Smooth muscle cell (in vitro differentiated cells): ENCODE results near the gene TRAF6. TPM values are rescaled to one million over a fixed set of nuclear protein-coding genes. Genes with fewer than 3 reads are reported as not detected.
A peak's percentile ranks its signal among the peaks of the same experiment; 100 is the strongest.
"Not testable (repeated sequence)": the region's sequence is repeated elsewhere in the genome, so short reads cannot be mapped to it uniquely, and the experiment has no call there.

Experiments
- DNase-seq: peaks from one replicate; lab custom pipeline; 2025; ENCODE audit not compliant: unreplicated experiment; lab: John Stamatoyannopoulos, UW
- H2AFZ ChIP-seq: fragments of 200-600 bp; sonication (generic); 2 replicates; pipeline ENCODE4 v1.6.0; 2016; ENCODE audit warnings: antibody characterized with exemption, low read depth, mild to moderate bottlenecking
- H3F3A ChIP-seq: fragments of 200-600 bp; sonication (generic); 2 replicates; pipeline ENCODE4 v1.6.0; 2017; ENCODE audit warnings: antibody characterized with exemption, low read depth
- H3K27ac ChIP-seq: fragments of 200-600 bp; sonication (generic); 2 replicates; pipeline ENCODE4 v1.5.1; 2016; ENCODE audit warnings: low read depth, mild to moderate bottlenecking
- H3K27me3 ChIP-seq: fragments of 200-600 bp; sonication (generic); 2 replicates; pipeline ENCODE4 v1.6.1; 2016; ENCODE audit warnings: low read depth, mild to moderate bottlenecking
- H3K36me3 ChIP-seq: fragments of 200-600 bp; sonication (generic); 2 replicates; pipeline ENCODE4 v1.5.1; 2016; ENCODE audit warnings: low read depth
- H3K4me1 ChIP-seq: fragments of 200-600 bp; sonication (generic); 2 replicates; pipeline ENCODE4 v1.5.1; 2016; ENCODE audit warnings: low read depth
- H3K4me2 ChIP-seq: fragments of 200-600 bp; sonication (generic); 2 replicates; pipeline ENCODE4 v1.6.0; 2016; ENCODE audit warnings: mild to moderate bottlenecking
- H3K4me3 ChIP-seq: fragments of 200-600 bp; sonication (generic); 2 replicates; pipeline ENCODE4 v1.5.1; 2016; ENCODE audit warnings: mild to moderate bottlenecking
- H3K79me2 ChIP-seq: fragments of 200-600 bp; sonication (generic); 2 replicates; pipeline ENCODE4 v1.6.0; 2016; ENCODE audit warnings: low read depth, mild to moderate bottlenecking
- H3K9ac ChIP-seq: fragments of 200-600 bp; sonication (generic); 2 replicates; pipeline ENCODE4 v1.6.0; 2016; ENCODE audit warnings: low read depth
- H3K9me3 ChIP-seq: fragments of 200-600 bp; sonication (generic); replicated peaks from 2 replicates; pipeline ENCODE4 v1.5.1; 2016; ENCODE audit warnings: low read depth
- H4K20me1 ChIP-seq: fragments of 200-600 bp; sonication (generic); 2 replicates; pipeline ENCODE4 v1.6.0; 2016; ENCODE audit warnings: low read depth
- WGBS: methylation state at CpG from one replicate; pipeline ENCODE4 v1.1.7; 2016; ENCODE audit warnings: low lambda C conversion rate; 5-methylcytosine and 5-hydroxymethylcytosine counted together
- polyA plus RNA-seq: library from polyadenylated mRNA; unstranded; fragments of >200 nt; fragmentation: Nextera tagmentation; extraction: Ambion mirVana; gene quantifications from 2 replicates; pipeline ENCODE4 v1.2.1, GENCODE V29; 2016
- total RNA-seq: library from RNA; depleted of rRNA; stranded (reverse); fragments of >200 nt; gene quantifications from 2 replicates; pipeline ENCODE4 v1.2.3, GENCODE V29; 2014
- TF ChIP-seq, protein P1 (sequence below): fragments of 200-600 bp; sonication (generic); IDR thresholded peaks from 2 replicates; pipeline ENCODE4 v1.5.1; 2017; ENCODE audit warnings: borderline replicate concordance, mild to moderate bottlenecking, antibody characterized with exemption; ENCODE audit not compliant: insufficient read depth, poor library complexity, severe bottlenecking

TRAF6 gene
- total and polyA plus RNA-seq, 2 experiments from 2014 or later: 9.9 to 18.9 TPM

DNA sequence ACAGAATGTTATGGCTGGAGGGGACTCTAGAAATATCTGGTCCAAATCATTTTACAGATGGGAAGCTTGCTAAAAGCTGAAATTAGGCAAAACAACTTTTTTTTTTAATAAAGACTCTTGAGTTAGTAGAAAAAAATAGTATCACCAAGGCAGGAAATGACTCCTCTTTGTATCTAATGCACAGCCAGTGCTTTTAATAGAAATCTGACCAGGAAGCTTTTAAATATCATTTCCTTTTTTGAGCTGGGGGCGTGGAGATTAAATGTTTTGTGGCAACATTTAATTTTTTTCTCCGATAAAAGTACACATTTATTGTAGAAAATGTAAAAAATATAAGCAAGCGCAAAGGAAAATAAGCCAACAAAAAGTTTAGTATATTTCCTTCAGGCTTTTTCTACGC is 22.5 kb downstream of the TRAF6 start:
- H3K36me3 ChIP-seq: peaks cover 4% of the 10 kb centered on the region

DNA sequence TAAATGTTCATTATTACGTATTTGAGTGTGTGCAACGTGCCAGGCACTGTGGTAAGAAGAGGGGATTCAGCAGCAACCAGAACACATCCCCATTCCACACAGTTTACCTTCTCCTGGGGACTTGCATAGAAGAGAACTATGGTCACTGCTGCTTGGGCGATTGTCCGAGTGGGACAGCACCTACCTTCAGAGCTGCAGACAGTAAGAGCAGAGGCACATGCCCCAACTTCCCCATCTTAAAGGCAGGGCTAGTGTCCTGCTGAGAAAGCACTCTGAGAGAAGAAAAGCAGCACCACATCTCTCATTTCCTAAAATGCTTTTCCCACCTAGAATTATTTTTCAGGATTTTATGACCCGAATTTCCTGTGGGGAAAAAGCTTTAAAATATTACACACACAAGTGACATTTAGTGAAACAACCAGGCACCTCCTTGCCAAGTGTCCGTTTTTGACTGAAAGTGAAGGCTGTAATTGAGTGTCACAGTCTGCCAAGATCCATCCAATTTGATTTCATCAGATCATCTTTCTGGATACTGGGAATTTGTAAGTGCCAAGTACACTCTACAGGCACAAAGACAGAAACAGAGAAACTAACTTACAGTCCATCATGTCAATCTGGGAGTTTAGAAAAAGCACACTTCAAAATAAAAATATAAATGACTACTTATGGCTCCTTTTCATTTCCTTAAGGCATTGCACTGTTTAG is 24.6 kb downstream of the TRAF6 start:
- Histone ChIP-seq H3K9me3 (no peaks in the 10 kb centered on the region), H3K4me3 (no peak overlapping the region), H2AFZ (no peak overlapping the region), H3K9ac (no peak overlapping the region), H3K36me3 (peaks cover 4% of the 10 kb centered on the region), H3K27ac (no peak overlapping the region), H3F3A (peaks cover 10% of the 10 kb centered on the region), H4K20me1 (peaks cover 3% of the 10 kb centered on the region), H3K79me2 (peaks cover 2% of the 10 kb centered on the region), H3K4me2 (no peak overlapping the region), H3K4me1 (no peaks in the 10 kb centered on the region), H3K27me3 (no peaks in the 10 kb centered on the region)
- TF ChIP-seq, protein P1, sequence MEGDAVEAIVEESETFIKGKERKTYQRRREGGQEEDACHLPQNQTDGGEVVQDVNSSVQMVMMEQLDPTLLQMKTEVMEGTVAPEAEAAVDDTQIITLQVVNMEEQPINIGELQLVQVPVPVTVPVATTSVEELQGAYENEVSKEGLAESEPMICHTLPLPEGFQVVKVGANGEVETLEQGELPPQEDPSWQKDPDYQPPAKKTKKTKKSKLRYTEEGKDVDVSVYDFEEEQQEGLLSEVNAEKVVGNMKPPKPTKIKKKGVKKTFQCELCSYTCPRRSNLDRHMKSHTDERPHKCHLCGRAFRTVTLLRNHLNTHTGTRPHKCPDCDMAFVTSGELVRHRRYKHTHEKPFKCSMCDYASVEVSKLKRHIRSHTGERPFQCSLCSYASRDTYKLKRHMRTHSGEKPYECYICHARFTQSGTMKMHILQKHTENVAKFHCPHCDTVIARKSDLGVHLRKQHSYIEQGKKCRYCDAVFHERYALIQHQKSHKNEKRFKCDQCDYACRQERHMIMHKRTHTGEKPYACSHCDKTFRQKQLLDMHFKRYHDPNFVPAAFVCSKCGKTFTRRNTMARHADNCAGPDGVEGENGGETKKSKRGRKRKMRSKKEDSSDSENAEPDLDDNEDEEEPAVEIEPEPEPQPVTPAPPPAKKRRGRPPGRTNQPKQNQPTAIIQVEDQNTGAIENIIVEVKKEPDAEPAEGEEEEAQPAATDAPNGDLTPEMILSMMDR: no peak
- DNase-seq: no peak
- WGBS: 95% methylated on average over 6 of the region's 6 CpGs

More for the DNA sequence above, 22.5 kb downstream of the TRAF6 start:
- Histone ChIP-seq H3K9me3 (no peaks in the 10 kb centered on the region), H3K4me2 (no peak overlapping the region), H3K79me2 (peaks cover 2% of the 10 kb centered on the region), H3K4me3 (no peak overlapping the region), H3K4me1 (no peaks in the 10 kb centered on the region), H3K27ac (peak overlapping the region; percentile 2), H3K9ac (no peak overlapping the region), H3F3A (peaks cover 10% of the 10 kb centered on the region), H3K27me3 (no peaks in the 10 kb centered on the region), H2AFZ (no peak overlapping the region), H4K20me1 (peaks cover 3% of the 10 kb centered on the region)
- TF ChIP-seq, protein P1: no peak
- WGBS: 95% methylated on average over 4 of the region's 4 CpGs
- no peak for DNase-seq

DNA sequence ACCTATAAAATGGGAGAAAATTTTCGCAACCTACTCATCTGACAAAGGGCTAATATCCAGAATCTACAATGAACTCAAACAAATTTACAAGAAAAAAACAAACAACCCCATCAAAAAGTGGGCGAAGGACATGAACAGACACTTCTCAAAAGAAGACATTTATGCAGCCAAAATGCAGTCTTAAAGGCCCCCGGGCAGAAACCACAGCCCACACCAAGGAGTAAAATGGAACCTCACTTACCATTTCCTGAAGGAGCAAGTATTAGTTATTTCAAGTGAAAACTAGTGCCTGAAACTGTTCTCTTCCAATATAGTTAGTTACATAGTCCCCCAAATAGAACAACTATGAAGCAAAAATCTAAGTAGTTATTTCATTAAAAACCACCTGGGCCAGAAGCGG is 27.0 kb downstream of the TRAF6 start:
- H3K9me3 ChIP-seq, H3K4me1 ChIP-seq, H2AFZ ChIP-seq, H3K27ac ChIP-seq, H3K36me3 ChIP-seq, H4K20me1 ChIP-seq, H3K27me3 ChIP-seq, H3F3A ChIP-seq, H3K79me2 ChIP-seq, H3K4me2 ChIP-seq, H3K4me3 ChIP-seq, H3K9ac ChIP-seq, DNase-seq: not testable (repeated sequence)
- 95% methylated on average over 3 of the region's 4 CpGs for WGBS

DNA sequence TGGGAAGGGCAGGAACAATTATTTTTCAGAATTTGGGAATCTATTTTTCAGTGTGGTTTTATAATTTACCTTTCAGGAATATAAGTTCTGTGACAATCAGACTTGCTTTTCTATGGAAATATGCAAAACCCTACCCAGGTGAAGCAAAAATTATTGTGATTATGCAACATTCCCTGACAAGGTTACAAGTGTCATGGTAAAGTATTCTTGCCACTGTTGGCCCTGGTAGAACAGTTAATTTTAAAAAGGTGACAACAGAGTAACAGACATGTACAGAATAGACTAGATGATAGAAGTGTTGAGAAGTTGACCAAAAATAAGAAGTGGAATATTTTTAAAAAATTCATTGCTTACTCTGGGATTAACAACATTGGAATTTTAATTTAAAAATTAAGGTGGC is 29.2 kb downstream of the TRAF6 start:
- H3K4me2 ChIP-seq: no peak overlapping the region
- H3K79me2 ChIP-seq: no peaks in the 10 kb centered on the region
- TF ChIP-seq, protein P1: no peak
- no peak for DNase-seq
- no peaks in the 10 kb centered on the region for H3K36me3 ChIP-seq
- H3K4me1 ChIP-seq: no peaks in the 10 kb centered on the region
- H4K20me1 ChIP-seq: no peaks in the 10 kb centered on the region
- no peaks in the 10 kb centered on the region for H3K27me3 ChIP-seq
- no peak overlapping the region for H3K9ac ChIP-seq
- peaks cover 4% of the 10 kb centered on the region for H3F3A ChIP-seq
- H2AFZ ChIP-seq: no peak overlapping the region
- H3K9me3 ChIP-seq: no peaks in the 10 kb centered on the region
- no peak overlapping the region for H3K4me3 ChIP-seq
- H3K27ac ChIP-seq: no peak overlapping the region
